PFSK-1 (cell line): ENCODE data around the gene SH3YL1.

Experiments used
- FOXP2 ChIP-seq: optimal IDR thresholded peaks from 2 replicates; pipeline ENCODE3; 2011; ENCODE audit warnings: borderline replicate concordance, control low read depth, inconsistent platforms; ENCODE audit not compliant: insufficient read depth; ENCODE audit errors: extremely low read length, extremely low read depth
- POLR2AphosphoS5 ChIP-seq: IDR thresholded peaks from 2 replicates; pipeline ENCODE4 v1.6.1; 2012; ENCODE audit warnings: low read depth, mild to moderate bottlenecking, control low read depth, low read length, moderate library complexity
- REST ChIP-seq, 2 experiments: IDR thresholded peaks; 2 replicates each; pipeline versions ENCODE4 v1.6.1 to v1.8.0; 2011 to 2012; ENCODE audit warnings: low read depth in 2 of 2, low read length in 2 of 2, control low read depth in 1 of 2, inconsistent platforms in 1 of 2, mild to moderate bottlenecking in 1 of 2, moderate library complexity in 1 of 2; ENCODE audit not compliant: insufficient read depth in 1 of 2
- SIN3A ChIP-seq: IDR thresholded peaks from 2 replicates; pipeline ENCODE4 v1.6.1; 2012; ENCODE audit warnings: mild to moderate bottlenecking, low read length, moderate library complexity, borderline replicate concordance; ENCODE audit not compliant: insufficient read depth
- TAF1 ChIP-seq: IDR thresholded peaks from 2 replicates; pipeline ENCODE4 v1.6.1; 2012; ENCODE audit warnings: low read length, control low read depth, borderline replicate concordance; ENCODE audit not compliant: insufficient read depth

SH3YL1 gene

GRCh38 chr2:209470-209869 is 54.4 kb downstream of the SH3YL1 start:
- TF ChIP-seq SIN3A: no peak
- no peak for TF ChIP-seq TAF1
- no peak for TF ChIP-seq FOXP2
- no peak for TF ChIP-seq POLR2AphosphoS5
- TF ChIP-seq REST (IDR thresholded peaks at IDR 0.05; ENCODE audit: insufficient read depth in 1 of 2, low read depth in 2 of 2, low read length in 2 of 2): no peak

- no peak for TF ChIP-seq REST (IDR thresholded peaks at IDR 0.05; ENCODE audit: insufficient read depth in 1 of 2, low read depth in 2 of 2, low read length in 2 of 2)
- no peak for TF ChIP-seq POLR2AphosphoS5
- no peak for TF ChIP-seq TAF1
These were observed 55.5 kb downstream of the SH3YL1 start for GRCh38 chr2:208335-208734.

- TF ChIP-seq SIN3A: no peak
These were observed 59.8 kb downstream of the SH3YL1 start for GRCh38 chr2:203984-204383.

GRCh38 chr2:203401-203800 is 60.4 kb downstream of the SH3YL1 start:
- TF ChIP-seq TAF1: no peak
- TF ChIP-seq POLR2AphosphoS5: no peak
- no peak for TF ChIP-seq FOXP2
- TF ChIP-seq SIN3A: no peak
- TF ChIP-seq REST (IDR thresholded peaks at IDR 0.05; ENCODE audit: insufficient read depth in 1 of 2, low read depth in 2 of 2, low read length in 2 of 2): no peak

- TF ChIP-seq SIN3A (no peak), TAF1 (no peak), FOXP2 (no peak), REST (IDR thresholded peaks at IDR 0.05; ENCODE audit: insufficient read depth in 1 of 2, low read depth in 2 of 2, low read length in 2 of 2) (no peak), POLR2AphosphoS5 (no peak)
These were observed 60.9 kb downstream of the SH3YL1 start for GRCh38 chr2:202945-203344.
